NCI-H2081 treated with DMSO at 0.1 percent for 48 hours (cell line): Measurements from ENCODE around the gene LCP2.

Experiments
- DNase-seq: peaks from one replicate; lab custom pipeline; 2025; lab: John Stamatoyannopoulos, UW

Gene LCP2

DNA sequence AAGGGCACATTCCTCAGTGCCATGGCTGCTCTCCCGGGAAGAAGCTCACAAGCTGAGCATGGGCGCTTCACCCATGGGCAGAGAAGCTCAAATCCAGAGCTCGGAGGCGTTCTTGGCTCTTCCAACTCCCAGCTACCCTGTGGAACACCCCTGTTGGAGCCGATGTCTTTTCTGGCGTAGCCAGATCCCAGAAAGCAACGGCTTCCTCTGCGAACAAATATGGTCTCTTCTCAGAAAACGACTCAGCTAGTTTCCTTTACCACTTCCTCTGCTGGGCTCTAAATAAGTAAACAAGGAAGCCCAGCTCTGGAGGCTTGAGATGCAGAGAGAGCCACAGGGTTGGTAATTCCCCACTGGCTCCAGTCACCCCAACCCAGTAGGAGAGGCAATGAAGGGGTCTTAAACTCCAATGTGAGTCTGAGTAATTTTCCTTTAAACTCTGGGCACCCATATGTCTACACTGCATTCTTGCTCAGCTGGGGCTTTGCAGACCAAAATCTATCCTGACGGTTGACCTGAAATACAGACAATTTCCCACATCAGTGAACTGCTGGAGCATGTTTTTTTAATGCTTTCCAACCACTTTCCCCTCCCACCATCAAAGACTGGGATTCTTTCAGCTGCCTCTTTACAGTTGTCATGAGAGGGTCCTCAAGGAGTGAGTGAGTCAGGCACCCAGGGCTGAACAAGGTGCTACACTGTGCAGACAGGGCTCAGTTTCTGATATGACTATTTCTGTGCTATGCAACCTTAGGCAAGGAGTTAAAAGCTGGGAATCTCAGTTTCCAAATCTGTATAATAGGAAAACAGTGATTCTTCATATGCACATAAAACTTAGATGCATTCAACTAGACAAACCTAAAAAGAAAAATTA is at the start of gene LCP2:
Gene LCP2, minus strand, starts transcription at position 189 of the 874 bp plus-strand sequence. Its CDS starts 166 bp downstream, at position 23.
- DNase-seq: no peak

DNA sequence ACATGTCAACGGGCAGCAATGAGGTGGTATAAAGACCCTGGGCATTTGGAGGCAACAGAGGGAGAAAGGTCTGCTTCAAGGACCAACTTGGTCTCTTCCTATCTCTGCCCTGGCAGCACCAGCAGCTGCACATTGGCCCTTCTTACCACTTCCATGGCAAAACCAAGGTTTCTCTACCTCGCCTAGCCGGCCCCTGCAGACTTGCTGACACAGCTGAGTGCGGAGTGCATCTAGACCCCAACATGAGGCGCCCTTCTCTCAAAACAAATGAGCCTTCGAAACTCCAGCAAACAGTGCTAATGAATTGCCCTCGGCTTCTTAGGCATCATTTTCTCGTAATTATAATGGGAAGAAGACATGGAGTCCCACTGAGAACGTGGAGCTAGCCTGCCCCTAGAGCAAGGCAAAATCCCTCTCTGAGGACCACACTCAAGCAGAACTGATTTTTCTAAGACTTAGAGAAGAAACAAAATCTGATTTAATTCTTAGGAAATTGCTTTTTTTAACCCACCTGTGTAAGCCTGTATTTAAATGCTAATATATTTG is 49.5 kb upstream of the LCP2 start:
- DNase-seq: no peak

DNA sequence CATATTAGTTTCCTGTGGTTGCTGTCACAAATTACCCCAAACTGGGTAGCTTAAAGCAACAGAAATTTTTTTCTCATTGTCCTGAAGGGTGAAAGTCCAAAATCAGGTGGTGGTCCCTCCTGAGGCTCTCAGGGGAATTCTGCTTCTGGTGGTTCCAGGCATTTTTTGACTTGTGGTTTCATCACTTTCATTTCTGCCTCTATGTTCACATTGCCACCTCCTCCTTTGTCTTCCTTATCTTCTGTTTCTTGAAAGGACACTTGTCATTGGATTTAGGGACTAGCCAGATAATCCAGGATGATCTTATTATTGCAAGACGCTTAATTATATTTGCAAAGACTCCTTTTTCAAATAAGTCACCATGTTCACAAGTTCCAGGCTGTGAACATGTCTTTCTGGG is 48.4 kb upstream of the LCP2 start:
- DNase-seq: no peak

DNA sequence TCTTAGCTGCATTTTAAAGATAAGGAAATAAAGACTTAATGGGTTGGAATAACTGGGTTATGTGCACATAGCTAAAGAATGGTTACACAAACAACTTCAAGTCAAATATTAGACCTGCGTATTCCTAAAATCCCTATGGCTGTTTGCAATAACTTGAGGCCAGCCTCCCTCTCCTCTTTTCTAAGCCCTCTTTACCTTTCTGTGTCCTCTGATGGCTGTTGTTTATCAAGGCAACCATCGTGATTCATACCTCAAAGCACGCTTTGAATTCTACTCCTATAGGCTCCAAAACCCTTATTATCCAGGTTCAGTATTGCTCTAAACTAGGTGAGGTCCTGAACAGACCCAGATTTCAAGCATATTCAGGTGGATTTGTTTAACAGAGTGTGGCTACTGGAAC is 45.6 kb upstream of the LCP2 start:
- no peak for DNase-seq

DNA sequence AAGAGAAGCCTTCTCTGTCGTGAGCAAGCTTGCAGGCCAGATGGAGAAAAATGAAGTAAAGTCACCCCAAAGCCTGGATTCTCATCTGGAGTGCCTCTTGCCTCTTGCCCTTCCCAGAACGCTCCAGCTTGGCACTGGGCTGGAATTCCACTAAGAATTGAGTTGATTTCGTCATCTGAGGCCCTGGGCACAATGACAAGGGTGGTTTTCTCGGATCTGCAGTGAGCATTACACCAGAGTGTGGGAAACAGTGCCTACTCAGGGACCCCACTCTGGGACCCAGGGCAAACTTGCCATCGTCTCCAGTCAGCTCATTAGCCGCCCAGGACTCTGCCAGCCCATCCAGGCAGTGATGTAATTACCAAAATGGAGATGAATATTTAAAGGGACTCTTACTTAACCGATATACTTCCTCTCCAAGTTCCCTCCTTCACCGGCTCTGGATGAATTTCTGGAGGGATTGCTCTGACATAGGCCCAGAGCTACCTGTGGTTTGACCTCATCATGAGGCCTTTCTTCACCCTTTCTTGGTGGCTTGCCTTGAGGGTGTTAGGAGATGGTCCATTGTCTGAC is 44.7 kb upstream of the LCP2 start:
- no peak for DNase-seq

DNA sequence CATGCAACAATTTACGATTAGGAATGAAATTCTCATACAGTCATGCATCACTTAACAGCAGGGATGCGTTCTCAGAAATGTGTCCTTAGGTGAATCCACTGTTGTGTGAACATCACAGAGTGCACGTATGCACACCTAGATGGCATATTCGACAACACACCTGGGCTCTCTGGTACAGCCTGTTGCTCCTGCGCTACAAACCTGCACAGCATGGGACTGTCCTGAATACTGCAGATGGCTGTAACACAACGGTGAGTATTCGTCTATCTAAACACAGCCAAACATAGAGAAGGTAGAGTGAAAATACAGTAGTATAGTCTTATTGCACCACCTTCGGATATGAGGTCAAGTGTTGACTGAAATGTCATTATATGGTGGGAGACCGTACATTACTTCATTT is 44.0 kb upstream of the LCP2 start:
- DNase-seq: no peak

DNA sequence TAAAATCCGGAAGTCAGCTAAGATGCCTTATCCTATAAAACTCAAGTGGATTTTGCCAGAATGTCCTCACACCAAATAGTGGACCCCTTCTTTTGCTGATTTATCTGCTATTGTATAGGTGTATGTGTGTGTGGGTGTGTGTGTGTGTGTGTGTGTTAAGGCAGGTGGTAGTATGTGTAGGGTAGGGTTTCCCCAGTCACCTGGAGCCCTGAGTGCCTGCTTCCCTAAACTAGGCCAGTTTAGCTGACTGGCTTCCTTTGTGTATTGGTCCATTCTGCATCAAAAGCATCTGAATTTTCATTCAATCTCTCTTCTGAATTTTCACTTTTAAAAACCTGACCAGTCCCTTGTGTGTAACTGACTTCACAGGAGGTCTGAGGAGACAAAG is 42.2 kb upstream of the LCP2 start:
- DNase-seq: no peak

DNA sequence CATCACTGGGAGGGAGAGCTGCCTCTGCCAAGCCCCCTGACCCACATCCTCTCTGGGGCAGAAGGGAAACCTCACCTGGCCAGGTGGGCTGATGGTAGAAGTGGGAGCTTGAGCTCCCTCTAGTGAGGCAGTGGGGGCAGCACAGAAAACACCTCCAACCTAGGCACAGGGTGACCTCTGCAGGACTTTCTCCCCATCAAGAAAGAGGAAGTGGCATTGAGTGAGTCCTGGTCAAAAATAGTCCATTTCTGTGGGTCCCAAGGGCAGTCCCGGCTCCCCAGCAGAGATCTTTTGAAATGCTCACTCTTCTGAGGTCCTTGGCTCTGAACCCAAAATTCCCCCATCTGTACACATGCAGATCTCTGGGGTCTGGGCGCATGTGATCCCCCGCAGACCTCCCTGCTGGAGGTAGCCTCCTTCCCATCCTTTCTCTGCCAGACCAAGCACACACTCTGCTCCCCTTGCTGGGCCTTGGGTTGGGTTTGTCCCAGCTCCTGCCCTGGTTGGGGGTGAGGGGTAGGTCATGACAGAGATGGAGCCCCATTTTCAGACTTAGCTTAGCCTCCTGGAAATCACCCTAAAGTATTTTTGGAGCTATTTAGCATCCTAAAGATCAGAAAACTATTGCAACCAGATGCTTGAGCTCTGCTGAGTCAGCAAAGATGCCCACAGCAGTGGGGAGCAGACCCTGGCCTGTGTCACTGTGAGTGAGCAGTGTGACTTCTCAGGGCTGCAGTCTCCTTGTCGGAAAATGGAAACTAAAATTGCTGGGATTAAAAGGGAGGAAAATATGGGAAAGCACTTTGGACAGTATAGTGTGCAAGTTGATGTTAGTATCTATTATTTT is 41.6 kb upstream of the LCP2 start:
- DNase-seq: no peak

DNA sequence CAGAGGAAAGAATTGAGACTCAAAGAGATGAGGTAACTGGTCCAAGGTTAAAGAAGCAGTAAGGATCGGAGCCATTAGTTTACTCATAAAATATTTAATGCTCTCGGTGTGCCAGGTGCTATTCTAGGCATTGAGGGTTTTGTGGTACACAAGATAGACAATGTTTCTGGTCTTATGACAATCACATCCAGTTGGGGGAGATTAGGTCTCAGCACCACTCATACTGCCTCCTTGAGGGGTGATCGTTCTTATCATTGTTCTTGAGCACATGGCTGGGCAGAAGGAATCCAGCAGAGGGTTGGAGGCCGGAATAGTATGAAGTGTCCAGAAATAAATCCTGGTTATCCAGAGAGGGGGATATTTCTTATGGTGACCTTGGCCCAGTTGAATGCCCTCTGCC is 40.7 kb upstream of the LCP2 start:
- no peak for DNase-seq

DNA sequence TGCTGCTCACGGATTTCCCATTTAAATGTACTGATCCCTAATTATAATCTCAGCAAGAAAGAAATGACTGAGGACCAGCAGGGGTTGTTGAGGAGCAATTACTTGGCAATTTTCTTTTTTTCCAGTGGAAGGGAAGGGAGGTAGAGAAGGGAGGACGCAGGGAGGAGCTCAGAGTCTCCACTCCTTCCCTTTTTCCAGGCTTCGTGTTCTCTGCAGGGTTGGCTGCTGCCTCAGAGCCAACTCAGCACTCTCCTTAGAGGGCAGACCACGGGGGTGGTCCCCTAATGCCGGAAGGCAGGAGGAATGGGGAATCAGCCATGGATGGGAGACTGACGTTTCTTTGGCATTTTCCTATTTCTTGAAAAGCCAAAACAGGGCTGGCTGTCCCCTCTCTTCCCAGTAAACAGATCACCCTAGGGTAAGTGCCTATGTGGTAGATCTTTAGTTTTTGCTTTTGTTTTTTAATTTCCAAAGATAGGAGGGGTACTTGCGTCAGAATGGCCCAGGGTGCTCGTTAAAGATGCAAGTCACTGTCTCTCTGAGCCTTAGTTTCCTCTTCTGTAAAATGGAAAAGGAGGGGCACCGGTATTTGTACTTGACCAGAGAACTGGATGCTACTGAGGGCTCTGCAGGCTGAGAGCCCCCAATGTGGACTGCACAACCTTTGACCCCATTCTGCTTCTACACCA is 39.6 kb upstream of the LCP2 start:
- DNase-seq: no peak

DNA sequence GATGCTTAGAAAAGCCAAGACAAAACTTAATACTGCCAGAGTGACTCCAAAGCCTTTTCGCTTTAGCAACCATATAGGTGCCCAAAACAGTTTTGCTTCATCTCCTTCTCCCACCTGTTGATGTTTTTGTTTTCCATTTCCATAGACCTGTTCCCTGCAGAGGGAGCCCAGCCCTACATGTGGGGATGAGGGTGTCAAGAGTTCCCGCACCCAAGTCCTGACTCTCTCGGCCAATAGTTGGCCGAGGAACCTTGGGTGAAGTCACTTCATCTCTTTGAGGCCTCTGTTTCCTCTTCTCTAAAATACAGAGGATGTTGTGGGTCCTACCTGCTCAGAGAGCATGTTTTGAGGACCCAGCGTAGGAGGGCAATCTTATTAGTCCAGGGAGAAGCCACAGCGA is 38.5 kb upstream of the LCP2 start:
- DNase-seq: no peak

DNA sequence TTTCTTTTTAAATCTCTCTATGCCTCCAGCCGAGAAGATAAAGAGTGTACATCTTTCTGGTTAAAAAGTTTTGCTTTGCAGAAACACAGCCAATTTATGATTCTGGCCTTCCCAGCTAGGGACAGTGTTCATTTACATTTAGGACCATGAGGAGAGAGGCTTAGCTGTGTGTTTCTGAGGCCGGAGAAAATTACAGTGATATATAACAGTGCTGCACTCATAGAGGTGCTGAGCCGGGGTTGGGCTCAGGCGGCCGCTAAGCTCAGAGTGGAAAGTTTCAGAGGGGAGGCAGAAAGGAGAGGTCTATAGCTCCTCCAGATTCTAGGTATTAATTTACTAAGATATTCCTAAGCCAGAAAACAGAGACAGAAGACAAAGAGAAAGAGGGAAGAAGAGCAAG is 37.0 kb upstream of the LCP2 start:
- no peak for DNase-seq

DNA sequence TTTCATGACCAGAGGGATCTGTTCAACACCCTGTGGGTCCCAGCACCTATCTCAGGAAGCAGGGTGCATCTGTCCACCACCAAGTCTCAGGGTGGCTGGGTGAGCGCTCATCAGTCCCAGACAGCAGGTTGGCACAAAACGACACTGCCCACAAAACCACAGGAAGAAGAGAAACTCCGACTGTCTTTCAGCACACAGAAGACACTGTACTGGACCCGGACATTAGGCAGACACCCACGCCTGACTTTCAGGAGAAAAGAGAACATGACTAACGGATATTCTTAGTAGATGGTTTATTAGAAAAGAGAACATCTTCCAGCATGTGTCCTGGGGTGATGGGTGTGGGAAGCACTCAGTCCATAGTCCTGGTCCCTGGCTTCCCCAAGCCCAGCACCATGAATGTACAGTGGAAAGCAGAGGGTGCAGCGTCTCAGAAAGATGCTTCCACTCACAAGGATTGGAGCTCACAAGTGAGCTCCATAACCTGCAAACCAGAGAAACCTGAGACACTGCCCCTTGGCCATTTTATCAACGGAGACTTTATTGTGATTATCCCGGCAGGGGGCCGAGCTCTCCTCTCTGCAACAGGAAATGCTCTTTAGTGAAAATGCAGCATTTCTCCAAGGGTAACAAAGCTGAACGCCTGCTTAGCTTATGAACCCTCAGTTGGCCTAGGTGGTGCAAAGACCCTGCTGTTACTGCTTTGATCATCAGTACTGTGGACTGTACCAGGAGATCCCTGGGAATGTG is 35.8 kb upstream of the LCP2 start:
- no peak for DNase-seq

DNA sequence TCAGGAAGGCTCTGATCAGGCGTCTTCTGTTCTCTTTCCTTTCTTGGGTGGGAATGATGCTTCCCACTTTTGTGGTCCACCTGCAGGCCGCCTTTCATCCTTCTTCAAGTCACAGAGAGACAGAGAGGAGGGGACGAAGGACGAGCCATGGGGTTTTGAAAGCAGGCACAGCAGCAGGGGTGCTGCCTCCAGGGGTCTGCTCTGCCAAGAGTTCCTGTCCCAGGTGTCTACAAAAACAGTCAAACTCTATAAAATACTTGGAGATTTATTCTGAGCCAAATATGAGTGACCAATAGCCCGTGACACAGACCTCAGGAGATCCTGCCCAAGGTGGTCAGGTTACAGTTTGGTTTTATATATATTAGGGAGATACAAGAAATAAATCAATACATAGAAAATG is 34.5 kb upstream of the LCP2 start:
- DNase-seq: no peak

DNA sequence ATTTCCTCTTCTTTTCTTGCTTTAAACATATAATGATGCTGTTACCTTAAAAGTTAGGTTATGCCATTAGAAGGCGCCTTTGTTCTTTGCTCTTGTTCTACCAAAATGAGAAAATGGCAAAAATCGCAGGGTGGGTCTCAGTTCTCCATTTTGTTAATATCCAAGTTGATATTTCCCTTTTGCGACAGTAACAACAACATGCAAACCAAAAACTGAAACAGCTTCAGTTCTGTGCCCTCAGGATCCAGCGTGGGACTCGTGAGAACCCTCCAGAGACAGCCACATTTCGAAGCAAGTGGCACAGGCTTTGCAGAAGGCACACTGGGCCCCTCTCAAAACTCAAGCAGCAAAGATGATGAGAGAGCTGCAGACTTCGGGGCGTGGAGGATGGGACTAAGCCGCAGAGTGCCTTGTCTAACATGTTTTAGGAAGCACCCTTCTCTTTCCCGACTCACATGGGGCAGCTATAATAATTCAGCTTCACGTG is 33.0 kb upstream of the LCP2 start:
- DNase-seq: no peak

DNA sequence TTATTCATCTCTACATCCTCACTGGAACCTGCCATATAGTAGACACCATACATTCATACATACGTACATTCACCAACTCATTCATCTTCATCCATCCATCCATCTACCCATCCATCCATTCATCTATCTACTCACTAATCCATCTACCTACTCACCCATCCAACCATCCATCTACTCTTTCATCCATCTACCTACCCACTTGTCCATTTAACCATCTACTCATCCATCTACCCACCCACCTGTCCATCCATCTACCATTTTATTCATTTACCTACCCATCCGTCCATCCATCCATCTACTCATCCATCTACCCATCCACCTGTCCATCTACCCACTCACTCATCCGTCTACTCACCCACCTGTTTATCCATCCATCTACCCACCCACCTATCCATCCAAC is 31.9 kb upstream of the LCP2 start:
- DNase-seq: no peak

DNA sequence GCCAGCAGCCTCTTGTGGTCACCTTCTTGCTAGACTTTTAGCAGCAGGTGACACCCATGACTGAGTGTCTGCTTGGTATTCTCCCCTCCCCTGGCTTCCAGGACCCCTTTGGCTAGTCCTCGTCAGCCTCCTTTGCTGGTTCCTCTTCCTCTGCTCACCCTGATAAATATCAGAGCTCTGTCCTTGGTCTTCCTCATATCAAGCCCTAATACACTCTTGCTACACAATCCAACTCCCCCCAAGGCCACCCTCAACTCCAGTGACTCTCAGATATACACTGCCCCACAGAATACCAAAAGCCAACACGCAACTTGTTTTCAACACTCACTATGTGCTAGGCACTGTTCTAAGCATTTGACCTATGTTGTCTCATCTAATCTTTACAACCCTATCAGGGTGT is 30.3 kb upstream of the LCP2 start:
- DNase-seq: no peak

DNA sequence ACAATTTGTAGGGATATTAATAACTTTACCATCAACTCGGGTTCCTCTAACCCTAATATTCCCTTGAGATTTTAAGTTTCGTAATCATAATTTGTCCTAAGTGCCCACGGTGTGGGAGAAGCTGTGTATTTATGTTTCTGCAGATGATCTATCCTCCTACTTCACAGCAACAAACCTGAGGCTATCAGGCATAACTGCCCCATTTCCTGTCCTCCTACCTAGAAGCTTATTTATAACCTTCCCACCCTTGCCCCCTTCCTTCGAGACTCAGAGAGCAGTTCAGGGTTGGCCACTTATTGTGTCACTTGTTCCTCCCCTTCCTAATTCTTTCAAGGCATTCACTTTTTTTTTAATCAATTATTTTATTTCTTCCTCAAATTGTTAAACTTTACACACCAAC is 29.6 kb upstream of the LCP2 start:
- no peak for DNase-seq

DNA sequence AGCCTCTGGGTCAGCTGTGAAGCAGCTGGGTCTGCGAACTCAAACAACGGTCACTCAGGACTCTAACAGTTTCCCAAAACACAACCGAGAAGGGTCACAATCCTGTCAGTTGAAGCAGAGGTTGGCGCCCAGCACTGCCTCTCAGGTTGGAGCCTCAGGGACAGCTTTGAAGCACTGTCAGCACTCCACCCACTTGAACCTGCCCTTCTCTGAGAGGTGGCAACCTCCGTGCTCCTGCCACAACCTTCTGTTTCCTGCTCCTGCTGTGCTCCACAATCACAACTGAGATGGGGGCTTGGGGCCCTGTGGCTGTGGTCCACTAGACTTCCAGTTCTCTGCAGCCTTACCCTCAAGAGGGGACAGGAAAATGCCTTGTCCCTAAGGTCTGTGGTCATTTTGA is 21.7 kb upstream of the LCP2 start:
- DNase-seq: no peak

DNA sequence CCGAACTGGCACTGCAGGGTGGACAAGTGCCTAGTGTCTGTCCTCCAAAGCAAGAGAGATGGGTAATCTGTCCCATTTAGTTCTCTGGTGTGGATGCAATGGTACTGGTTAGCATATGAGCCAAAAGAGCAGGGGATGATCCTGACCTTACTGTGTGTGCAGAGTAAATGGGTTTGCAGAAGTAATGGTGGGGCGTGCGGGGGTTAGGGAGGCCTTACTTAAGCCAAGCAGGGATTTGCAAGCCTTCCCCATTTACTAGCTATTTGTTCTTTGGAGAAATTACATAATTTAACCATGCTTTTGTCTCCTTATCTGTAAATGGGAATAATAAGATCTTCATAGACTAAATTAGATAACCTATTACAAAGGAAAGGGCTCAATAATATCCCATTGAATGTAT is 19.9 kb upstream of the LCP2 start:
- no peak for DNase-seq

DNA sequence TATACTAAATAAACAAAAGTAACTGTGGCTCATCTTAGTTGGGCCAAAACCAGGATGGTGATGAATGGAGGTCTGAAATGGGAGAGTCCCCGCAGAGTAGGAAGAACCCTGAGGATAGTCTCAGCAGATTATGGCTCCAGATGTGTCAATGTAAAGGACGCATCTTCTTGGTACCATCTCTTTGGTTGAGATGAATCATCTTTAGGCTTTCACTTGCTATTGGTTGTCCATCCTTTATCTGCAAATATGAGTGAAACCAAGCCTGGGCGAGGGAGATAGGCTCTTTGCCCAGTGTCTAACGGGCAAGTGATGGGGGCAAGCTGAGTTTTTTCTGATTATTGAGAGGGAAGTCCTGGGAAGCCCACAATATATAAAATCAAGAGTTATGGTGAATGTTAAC is 19.4 kb upstream of the LCP2 start:
- no peak for DNase-seq
